A673 (cell line): ENCODE measurements around the gene FBXL13. TPM values are rescaled to one million over a fixed set of nuclear protein-coding genes. Genes with fewer than 3 reads are reported as not detected.

Source experiments
- BruUV-seq: library from RNA; stranded (reverse); fragments of 400-500 nt; replicated peaks from 2 replicates; lab custom pipeline; 2021; lab: Mats Ljungman, UMichigan
- CTCF ChIA-PET: fragments of 300-600 bp; sonication (Branson Sonifier 250); formaldehyde crosslinking; loops from one replicate; lab custom pipeline; 2022; ENCODE audit warnings: antibody characterized with exemption; lab: Charles Lee
- POLR2A ChIA-PET: fragments of 300-600 bp; sonication (Branson Sonifier 250); formaldehyde crosslinking; loops from one replicate; lab custom pipeline; 2022; ENCODE audit warnings: antibody characterized with exemption; ENCODE audit not compliant: low non-redundant PET; lab: Charles Lee
- DNase-seq: peaks from one replicate; pipeline ENCODE4 v3.0.0-alpha.2; 2015; ENCODE audit warnings: low spot score
- H3K27ac ChIP-seq: fragments of 200-600 bp; sonication (generic); 2 replicates; pipeline ENCODE4 v1.5.1; 2016; ENCODE audit warnings: mixed run types, low read depth, mild to moderate bottlenecking, mixed read lengths, antibody characterized with exemption, low read length; ENCODE audit not compliant: poor library complexity, severe bottlenecking
- H3K27me3 ChIP-seq: fragments of 200-600 bp; sonication (generic); replicated peaks from 2 replicates; pipeline ENCODE4 v1.6.1; 2017; ENCODE audit warnings: mixed run types, low read depth, mild to moderate bottlenecking, mixed read lengths, antibody characterized with exemption, low read length; ENCODE audit not compliant: insufficient read depth, poor library complexity
- H3K36me3 ChIP-seq: fragments of 200-600 bp; sonication (generic); 2 replicates; pipeline ENCODE4 v1.6.1; 2016; ENCODE audit warnings: mixed run types, mild to moderate bottlenecking, mixed read lengths, antibody characterized with exemption, low read length; ENCODE audit not compliant: insufficient read depth, poor library complexity, severe bottlenecking
- H3K4me1 ChIP-seq: fragments of 200-600 bp; sonication (generic); 2 replicates; pipeline ENCODE4 v1.6.1; 2017; ENCODE audit warnings: mixed run types, mild to moderate bottlenecking, mixed read lengths, antibody characterized with exemption, low read length; ENCODE audit not compliant: insufficient read depth, poor library complexity, severe bottlenecking
- H3K4me3 ChIP-seq: fragments of 200-600 bp; sonication (generic); 2 replicates; pipeline ENCODE4 v1.5.1; 2016; ENCODE audit warnings: low read depth, mixed run types, mild to moderate bottlenecking, mixed read lengths, low read length; ENCODE audit not compliant: poor library complexity, severe bottlenecking
- H3K9me3 ChIP-seq: fragments of 200-600 bp; sonication (generic); 2 replicates; pipeline ENCODE4 v1.6.1; 2016; ENCODE audit warnings: mixed run types, low read depth, mild to moderate bottlenecking, mixed read lengths, antibody characterized with exemption, low read length; ENCODE audit not compliant: poor library complexity, severe bottlenecking
- CTCF ChIP-seq: fragments of 300-800, 200-600 bp; sonication (generic); conservative IDR thresholded peaks from 2 replicates; pipeline ENCODE4 v1.5.1; 2017; ENCODE audit warnings: low read depth, mild to moderate bottlenecking, antibody characterized with exemption, low read length, moderate library complexity, mixed read lengths
- EZH2 ChIP-seq: fragments of 200-600 bp; sonication (generic); IDR thresholded peaks from 2 replicates; pipeline ENCODE4 v1.6.1; 2017; ENCODE audit warnings: borderline replicate concordance, low read depth, mild to moderate bottlenecking, mixed read lengths, antibody characterized with exemption, low read length; ENCODE audit not compliant: poor library complexity, severe bottlenecking
- intact Hi-C: fragments of 100-400 bp; cut with micrococcal nuclease; formaldehyde crosslinking; loops from one replicate; pipeline ENCODE4 v1.10.0; 2022; ENCODE audit not compliant: unreplicated experiment
- total RNA-seq: library from RNA; stranded (reverse); gene quantifications from 2 replicates; pipeline ENCODE4 v1.2.3, GENCODE V29; 2021

FBXL13 gene
- total RNA-seq, 1 experiment from 2014 or later, result 0.37 TPM

GRCh38 chr7:102814025-102814471, 260.5 kb downstream of the FBXL13 start:
- Histone ChIP-seq H3K36me3 (no peaks in the 10 kb centered on the region), H3K27ac (no peak overlapping the region), H3K9me3 (no peaks in the 10 kb centered on the region), H3K27me3 (no peaks in the 10 kb centered on the region), H3K4me3 (no peak overlapping the region), H3K4me1 (no peaks in the 10 kb centered on the region)
- no TSS peak for BruUV-seq
- CTCF ChIA-PET, result no interaction called here
- TF ChIP-seq CTCF, result no peak
- no peak for TF ChIP-seq EZH2
- POLR2A ChIA-PET, result no interaction called here
- intact Hi-C loops, result no loop called here
- no peak for DNase-seq

GRCh38 chr7:102813191-102814024, 261.2 kb downstream of the FBXL13 start:
- ChIA-PET POLR2A (no interaction called here), CTCF (no interaction called here)
- H3K4me3 ChIP-seq, result no peak overlapping the region
- TF ChIP-seq EZH2, result no peak
- no peak for TF ChIP-seq CTCF
- no peaks in the 10 kb centered on the region for H3K4me1 ChIP-seq
- BruUV-seq, result no TSS peak
- no peak overlapping the region for H3K27ac ChIP-seq
- no peaks in the 10 kb centered on the region for H3K9me3 ChIP-seq
- DNase-seq, result no peak
- no peaks in the 10 kb centered on the region for H3K36me3 ChIP-seq
- intact Hi-C loops, result no loop called here
- no peaks in the 10 kb centered on the region for H3K27me3 ChIP-seq

GRCh38 chr7:102811942-102812678, 262.5 kb downstream of the FBXL13 start:
- H3K27ac ChIP-seq, result no peak overlapping the region
- BruUV-seq, result no TSS peak
- no peak for TF ChIP-seq CTCF

More at GRCh38 chr7:102811942-102812678, 262.5 kb downstream of the FBXL13 start:
- CTCF ChIA-PET, result no interaction called here
- peak; percentile 30 for DNase-seq
- H3K4me1 ChIP-seq, result no peaks in the 10 kb centered on the region
- POLR2A ChIA-PET, result interaction anchor here (0.6 kb wide), 1 partner anchor 914 kb away, joined by 4 read pairs; no protein-coding TSS in a partner anchor
- no peaks in the 10 kb centered on the region for H3K36me3 ChIP-seq
- intact Hi-C loops, result no loop called here
- no peaks in the 10 kb centered on the region for H3K9me3 ChIP-seq
- H3K4me3 ChIP-seq, result no peak overlapping the region
- no peaks in the 10 kb centered on the region for H3K27me3 ChIP-seq
